ENCODE measurements around the gene SPTLC3.

Gene SPTLC3

DNA sequence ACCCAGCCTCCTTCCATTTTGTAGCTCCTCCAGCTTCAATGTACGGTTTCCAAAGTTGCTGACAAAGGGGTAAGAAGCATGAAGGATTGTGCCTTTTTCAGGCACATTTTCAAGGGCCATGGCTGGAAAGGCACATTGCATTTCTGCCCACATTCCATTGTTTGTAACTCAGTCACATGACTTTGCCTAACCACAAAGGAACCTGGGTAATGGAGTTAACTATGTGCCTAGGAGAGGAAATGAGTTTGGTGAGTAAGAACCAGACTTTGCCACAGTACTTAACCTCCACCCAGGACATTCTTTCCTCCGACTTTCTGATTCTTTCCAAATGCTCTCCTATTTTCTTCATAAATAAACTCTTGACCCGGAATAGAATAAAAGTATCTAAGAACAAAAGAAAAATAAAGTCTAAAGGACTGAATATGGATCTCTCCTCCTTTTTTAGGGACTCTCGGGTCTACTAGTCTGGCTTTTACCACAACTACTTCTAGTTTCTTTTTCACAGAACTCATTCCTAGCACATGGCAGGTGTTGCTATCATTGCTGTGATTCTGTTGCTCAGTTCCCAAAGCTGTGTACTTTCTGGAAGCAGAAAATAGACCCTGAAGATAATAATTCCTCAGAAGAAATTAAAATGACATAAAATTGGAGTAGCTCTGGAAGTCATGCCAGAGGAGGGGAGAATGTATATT, 130.8 kb downstream of the SPTLC3 start:
- DNase-seq (ENCODE audit: low spot score), result no peak

GRCh38 chr20:13140201-13140600, 131.4 kb downstream of the SPTLC3 start:
- DNase-seq (ENCODE audit: low spot score), result no peak

GRCh38 chr20:13140775-13141174, 132.0 kb downstream of the SPTLC3 start:
- no peak for DNase-seq (ENCODE audit: low spot score)

DNA sequence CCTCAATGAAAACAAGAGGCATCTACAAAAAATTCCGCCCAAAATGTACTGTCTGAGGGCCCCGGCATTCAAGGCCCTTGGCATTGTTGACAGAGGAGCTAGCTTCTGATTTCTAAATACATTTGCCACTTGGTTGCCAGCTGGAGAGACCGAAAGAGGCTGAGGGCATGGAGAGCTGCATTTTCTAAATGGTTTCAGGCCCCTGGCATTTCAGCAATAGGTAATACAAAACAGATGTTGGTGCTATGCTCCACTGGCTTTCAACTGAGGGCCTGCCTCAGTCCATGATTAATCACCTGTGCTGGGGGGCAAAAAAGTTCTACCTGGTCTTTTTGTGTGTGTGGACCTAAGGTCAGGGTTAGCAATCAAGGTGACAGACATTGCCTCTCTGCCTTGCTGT, 132.8 kb downstream of the SPTLC3 start:
- no peak for DNase-seq (ENCODE audit: low spot score)

DNA sequence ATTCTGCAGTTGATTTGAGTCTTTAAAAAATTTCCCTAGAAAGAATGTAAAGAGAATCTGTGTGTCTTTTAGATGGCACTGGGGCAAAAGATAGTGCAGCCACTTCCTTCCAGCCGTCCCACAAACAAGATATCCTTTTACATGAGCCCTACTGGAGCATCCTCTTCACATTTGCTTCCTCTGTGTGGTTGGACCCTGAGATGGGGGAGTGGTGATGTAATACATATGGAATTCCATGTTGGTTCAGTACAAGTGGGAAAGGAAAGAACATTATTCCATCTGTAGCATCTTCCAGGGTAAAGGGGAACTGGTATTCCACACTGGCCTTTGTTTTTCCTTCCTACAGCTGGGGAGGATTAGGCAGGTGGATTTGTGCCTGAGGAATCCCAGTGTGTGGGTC, 133.4 kb downstream of the SPTLC3 start:
- DNase-seq (ENCODE audit: low spot score), result no peak

GRCh38 chr20:13147071-13147963, 138.5 kb downstream of the SPTLC3 start:
- DNase-seq (ENCODE audit: low spot score), result no peak

- DNase-seq (ENCODE audit: low spot score), result no peak
Measured at GRCh38 chr20:13147971-13148370, 139.2 kb downstream of the SPTLC3 start.

- DNase-seq (ENCODE audit: low spot score), result no peak
Measured at GRCh38 chr20:13148402-13148801, 139.6 kb downstream of the SPTLC3 start.

- DNase-seq (ENCODE audit: low spot score), result no peak
Measured at GRCh38 chr20:13148961-13149360, 140.2 kb downstream of the SPTLC3 start.

DNA sequence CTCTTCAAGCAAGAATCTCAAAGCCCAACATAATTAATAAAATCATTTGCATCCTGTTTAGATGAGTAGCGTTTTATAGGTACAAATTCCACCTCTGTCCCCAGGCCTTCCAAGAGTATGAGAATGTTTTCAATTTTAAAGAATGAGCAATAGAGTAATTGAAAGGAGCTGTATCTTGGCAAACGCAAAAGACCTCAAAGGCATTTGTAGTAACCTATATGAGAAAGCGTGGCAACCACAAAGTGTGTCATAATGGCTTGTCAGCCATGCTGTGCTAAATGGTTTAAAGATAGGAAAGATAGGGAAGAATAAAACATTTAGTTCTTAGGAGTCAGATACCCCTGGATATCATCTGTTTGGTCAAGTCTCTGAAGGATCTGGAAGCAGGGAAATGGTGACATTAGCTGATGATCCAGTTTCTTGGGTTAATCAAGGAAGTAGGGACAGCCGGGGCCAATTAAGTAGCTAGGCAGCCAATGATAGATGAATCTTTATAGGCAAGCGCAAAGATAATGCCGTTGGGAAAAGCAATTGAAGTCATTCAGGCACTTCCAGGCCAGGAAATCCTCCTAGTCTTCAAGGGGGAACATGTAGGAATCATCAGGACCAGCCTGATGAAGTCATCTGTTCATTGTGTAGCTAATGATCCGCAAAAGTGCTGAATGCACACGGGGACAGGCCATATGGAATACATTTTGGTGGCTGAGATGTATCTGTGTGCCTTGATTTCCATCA, 140.8 kb downstream of the SPTLC3 start:
- DNase-seq (ENCODE audit: low spot score), result no peak

GRCh38 chr20:13158369-13158768, 149.6 kb downstream of the SPTLC3 start:
- no peak for DNase-seq (ENCODE audit: low spot score)

DNA sequence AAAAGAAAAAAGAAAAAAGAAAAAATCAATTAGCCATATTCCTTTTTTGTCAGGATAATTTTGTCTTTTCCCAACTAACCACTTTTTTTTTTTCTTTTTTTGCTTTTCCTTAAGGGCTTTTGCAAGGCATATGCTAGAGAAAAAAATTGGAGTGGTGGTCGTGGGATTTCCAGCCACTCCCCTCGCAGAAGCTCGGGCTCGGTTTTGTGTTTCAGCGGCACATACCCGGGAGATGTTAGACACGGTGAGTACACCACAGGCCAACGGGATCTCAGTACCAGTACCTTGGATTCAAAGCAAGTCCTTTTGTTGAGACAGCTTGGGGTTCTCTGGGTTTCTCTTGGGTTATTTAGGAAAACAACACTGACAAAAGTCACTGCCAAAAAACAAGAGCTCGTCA, 151.1 kb downstream of the SPTLC3 start:
- DNase-seq (ENCODE audit: low spot score), result no peak

GRCh38 chr20:13165203-13165602, 156.4 kb downstream of the SPTLC3 start:
- DNase-seq (ENCODE audit: low spot score), result no peak

- no peak for DNase-seq (ENCODE audit: low spot score)
Measured at GRCh38 chr20:13166011-13166410, 157.2 kb downstream of the SPTLC3 start.

- DNase-seq (ENCODE audit: low spot score), result no peak
Measured at GRCh38 chr20:13166437-13166836, 157.7 kb downstream of the SPTLC3 start.

DNA sequence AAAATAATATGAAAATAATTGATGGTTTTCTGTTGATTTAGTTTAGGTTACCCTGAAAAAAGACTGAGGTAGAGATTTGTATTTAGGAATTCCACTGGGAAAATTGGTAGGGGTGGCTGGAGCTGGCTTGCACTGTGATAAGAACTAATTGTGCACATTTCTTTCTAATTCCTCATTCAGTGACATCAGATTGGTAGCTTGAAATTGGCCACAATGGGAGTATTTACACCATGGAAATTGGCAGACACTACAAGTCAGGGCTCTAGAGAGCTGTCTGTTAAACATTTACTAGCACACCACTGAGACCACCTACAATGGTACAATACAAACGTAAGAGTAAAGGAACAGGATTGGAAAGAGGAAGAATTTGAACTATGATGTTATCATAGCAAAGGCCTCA, 160.3 kb downstream of the SPTLC3 start:
- DNase-seq (ENCODE audit: low spot score), result no peak

GRCh38 chr20:13170771-13171170, 162.0 kb downstream of the SPTLC3 start:
- no peak for DNase-seq (ENCODE audit: low spot score)

GRCh38 chr20:13173201-13173600, 164.4 kb downstream of the SPTLC3 start:
- no peak for DNase-seq (ENCODE audit: low spot score)

DNA sequence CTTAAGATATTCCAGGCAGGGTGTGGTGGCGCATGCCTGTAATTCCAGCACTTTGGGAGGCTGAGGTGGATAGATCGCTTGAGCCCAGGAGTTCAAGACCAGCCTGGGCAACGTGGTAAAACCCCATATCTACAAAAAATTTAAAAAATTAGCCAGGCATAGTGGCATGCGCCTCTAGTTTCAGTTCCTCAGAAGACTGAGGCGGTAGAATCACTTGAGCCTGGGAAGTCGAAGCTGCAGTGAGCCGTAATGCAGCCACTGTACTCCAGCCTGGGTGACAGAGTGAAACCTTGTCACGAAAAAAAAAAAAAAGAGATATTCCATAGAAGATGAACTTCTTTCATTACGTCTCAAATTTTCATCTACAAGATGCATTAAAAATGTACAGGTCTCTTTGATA, 165.6 kb downstream of the SPTLC3 start:
- no peak for DNase-seq (ENCODE audit: low spot score)

GRCh38 chr20:13180986-13181889, 172.5 kb downstream of the SPTLC3 start:
- DNase-seq (ENCODE audit: low spot score), result no peak

GRCh38 chr20:13183005-13183404, 174.2 kb downstream of the SPTLC3 start:
- DNase-seq (ENCODE audit: low spot score), result no peak
